ENCODE data around the gene CTSC.

The CTSC gene

GRCh38 chr11:88266919-88267318, 70.6 kb downstream of the CTSC start:
- H3K36me3 ChIP-seq (ENCODE audit: insufficient read depth) = no peaks in the 10 kb centered on the region

GRCh38 chr11:88266157-88266556, 71.4 kb downstream of the CTSC start:
- no peak overlapping the region for H3K4me3 ChIP-seq (IDR thresholded peaks at IDR 0.05; ENCODE audit: insufficient read depth, low read depth, low read length)
- no peaks in the 10 kb centered on the region for H4K20me1 ChIP-seq (ENCODE audit: insufficient read depth)
- H3K4me2 ChIP-seq = no peak overlapping the region
- H3K9ac ChIP-seq = no peak overlapping the region
- H3K4me1 ChIP-seq (ENCODE audit: low read depth, poor library complexity, severe bottlenecking) = no peaks in the 10 kb centered on the region
- H3K27me3 ChIP-seq (ENCODE audit: insufficient read depth, low read depth) = no peaks in the 10 kb centered on the region
- H3K36me3 ChIP-seq (ENCODE audit: insufficient read depth) = no peaks in the 10 kb centered on the region
- no peak overlapping the region for H2AFZ ChIP-seq (ENCODE audit: low read depth)
- H3K79me2 ChIP-seq (ENCODE audit: insufficient read depth, low read depth) = no peaks in the 10 kb centered on the region
- no peak overlapping the region for H3K27ac ChIP-seq
- no peak for TF ChIP-seq CTCF (conservative IDR thresholded peaks at IDR 0.05; ENCODE audit: low read depth, low read length)

More at GRCh38 chr11:88266919-88267318, 70.6 kb downstream of the CTSC start:
- Histone ChIP-seq H3K27me3 (ENCODE audit: insufficient read depth, low read depth) (no peaks in the 10 kb centered on the region), H3K79me2 (ENCODE audit: insufficient read depth, low read depth) (no peaks in the 10 kb centered on the region), H3K4me1 (ENCODE audit: low read depth, poor library complexity, severe bottlenecking) (no peaks in the 10 kb centered on the region), H4K20me1 (ENCODE audit: insufficient read depth) (no peaks in the 10 kb centered on the region), H3K27ac (no peak overlapping the region), H3K4me3 (IDR thresholded peaks at IDR 0.05; ENCODE audit: insufficient read depth, low read depth, low read length) (no peak overlapping the region), H3K4me2 (no peak overlapping the region), H3K9ac (no peak overlapping the region), H2AFZ (ENCODE audit: low read depth) (no peak overlapping the region)
- TF ChIP-seq CTCF (conservative IDR thresholded peaks at IDR 0.05; ENCODE audit: low read depth, low read length) = no peak

- no peaks in the 10 kb centered on the region for H4K20me1 ChIP-seq (ENCODE audit: insufficient read depth)
Observed at GRCh38 chr11:88259431-88259830, 78.1 kb downstream of the CTSC start.

GRCh38 chr11:88252208-88252607, 85.3 kb downstream of the CTSC start:
- no peak overlapping the region for H3K9ac ChIP-seq
- no peaks in the 10 kb centered on the region for H3K4me1 ChIP-seq (ENCODE audit: low read depth, poor library complexity, severe bottlenecking)
- H3K27ac ChIP-seq = no peak overlapping the region
- H3K36me3 ChIP-seq (ENCODE audit: insufficient read depth) = no peaks in the 10 kb centered on the region
- H3K79me2 ChIP-seq (ENCODE audit: insufficient read depth, low read depth) = no peaks in the 10 kb centered on the region
- no peak overlapping the region for H2AFZ ChIP-seq (ENCODE audit: low read depth)
- H3K27me3 ChIP-seq (ENCODE audit: insufficient read depth, low read depth) = no peaks in the 10 kb centered on the region
- H4K20me1 ChIP-seq (ENCODE audit: insufficient read depth) = no peaks in the 10 kb centered on the region
- TF ChIP-seq CTCF (conservative IDR thresholded peaks at IDR 0.05; ENCODE audit: low read depth, low read length) = no peak
- no peak overlapping the region for H3K4me3 ChIP-seq (IDR thresholded peaks at IDR 0.05; ENCODE audit: insufficient read depth, low read depth, low read length)
- H3K4me2 ChIP-seq = no peak overlapping the region

More at GRCh38 chr11:88259431-88259830, 78.1 kb downstream of the CTSC start:
- Histone ChIP-seq H3K9ac (no peak overlapping the region), H3K4me2 (no peak overlapping the region), H3K36me3 (ENCODE audit: insufficient read depth) (no peaks in the 10 kb centered on the region), H3K4me1 (ENCODE audit: low read depth, poor library complexity, severe bottlenecking) (no peaks in the 10 kb centered on the region), H3K4me3 (IDR thresholded peaks at IDR 0.05; ENCODE audit: insufficient read depth, low read depth, low read length) (no peak overlapping the region), H3K79me2 (ENCODE audit: insufficient read depth, low read depth) (no peaks in the 10 kb centered on the region), H3K27me3 (ENCODE audit: insufficient read depth, low read depth) (no peaks in the 10 kb centered on the region), H3K27ac (no peak overlapping the region), H2AFZ (ENCODE audit: low read depth) (no peak overlapping the region)
- TF ChIP-seq CTCF (conservative IDR thresholded peaks at IDR 0.05; ENCODE audit: low read depth, low read length) = no peak
